GM12891 (cell line): ENCODE measurements around the gene NCBP1.

Experiments used
- POLR2A ChIP-seq: IDR thresholded peaks from 2 replicates; pipeline ENCODE4 v1.6.1; 2011; ENCODE audit warnings: low read depth, low read length, control low read depth
- POLR2AphosphoS5 ChIP-seq: IDR thresholded peaks from 2 replicates; pipeline ENCODE4 v1.6.1; 2011; ENCODE audit warnings: low read depth, low read length, control low read depth
- TAF1 ChIP-seq: IDR thresholded peaks from 2 replicates; pipeline ENCODE4 v1.6.1; 2011; ENCODE audit warnings: low read depth, low read length, control low read depth

- no peak for TF ChIP-seq POLR2AphosphoS5
- no peak for TF ChIP-seq TAF1
- TF ChIP-seq POLR2A, result no peak
Measured at GRCh38 chr9:97658707-97659106, 25.1 kb downstream of the NCBP1 start.
